DND-41 (cell line): ENCODE measurements around the gene RAPGEF5.
A peak's percentile ranks its signal among the peaks of the same experiment; 100 is the strongest.

Experiments used
- ATAC-seq: fragments of 200-7000 bp; cut with Tn5 transposase; 3 replicates; pipeline ENCODE4 v1.9.1; 2021; ENCODE audit warnings: low read depth; ENCODE audit not compliant: insufficient read depth
- DNase-seq: peaks from one replicate; pipeline ENCODE4 v3.0.0-alpha.2; 2020
- H2AFZ ChIP-seq: 2 replicates; pipeline ENCODE4 v1.6.0; 2012; ENCODE audit warnings: low read depth, low read length
- H3K27ac ChIP-seq: 2 replicates; pipeline ENCODE4 v1.5.1; 2012; ENCODE audit warnings: low read length, inconsistent platforms
- H3K27me3 ChIP-seq: fragments of 200-600 bp; sonication (generic); 2 replicates; pipeline ENCODE4 v1.6.0; 2012; ENCODE audit warnings: low read length, mild to moderate bottlenecking, inconsistent platforms; ENCODE audit not compliant: insufficient read depth, poor library complexity
- H3K36me3 ChIP-seq: 2 replicates; pipeline ENCODE4 v1.5.1; 2012; ENCODE audit warnings: low read length, inconsistent platforms; ENCODE audit not compliant: insufficient read depth
- H3K4me1 ChIP-seq: 2 replicates; pipeline ENCODE4 v1.5.1; 2012; ENCODE audit warnings: mild to moderate bottlenecking, low read length; ENCODE audit not compliant: insufficient read depth
- H3K4me2 ChIP-seq: 2 replicates; pipeline ENCODE4 v1.6.0; 2012; ENCODE audit warnings: mild to moderate bottlenecking, moderate library complexity, low read length, inconsistent platforms; ENCODE audit not compliant: insufficient read depth
- H3K4me3 ChIP-seq, 2 experiments: fragments of 200-600 bp in 1 of 2; shearing (Covaris generic) in 1 of 2; 2 replicates each; pipeline ENCODE4 v1.5.1; 2012 to 2016; ENCODE audit warnings: inconsistent platforms in 2 of 2, low read length in 2 of 2, mild to moderate bottlenecking in 2 of 2, low read depth in 1 of 2, moderate library complexity in 1 of 2
- H3K79me2 ChIP-seq: 2 replicates; pipeline ENCODE4 v1.6.0; 2012; ENCODE audit warnings: low read length, inconsistent platforms; ENCODE audit not compliant: insufficient read depth
- H3K9ac ChIP-seq: 2 replicates; pipeline ENCODE4 v1.6.0; 2012; ENCODE audit warnings: low read depth, mild to moderate bottlenecking, inconsistent platforms, low read length, moderate library complexity
- H3K9me3 ChIP-seq: 2 replicates; pipeline ENCODE4 v1.5.1; 2012; ENCODE audit warnings: low read length, moderate library complexity, mild to moderate bottlenecking, inconsistent platforms; ENCODE audit not compliant: insufficient read depth, severe bottlenecking
- H4K20me1 ChIP-seq: 2 replicates; pipeline ENCODE4 v1.6.0; 2012; ENCODE audit warnings: low read length; ENCODE audit not compliant: insufficient read depth
- EZH2 ChIP-seq: IDR thresholded peaks from 3 replicates; pipeline ENCODE4 v1.6.1; 2012; ENCODE audit warnings: borderline replicate concordance, low read depth, mild to moderate bottlenecking, moderate library complexity, low read length, inconsistent platforms; ENCODE audit not compliant: severe bottlenecking
- TF ChIP-seq, protein P1 (sequence below): IDR thresholded peaks from 2 replicates; pipeline ENCODE4 v1.5.1; 2012; ENCODE audit warnings: borderline replicate concordance, low read length, moderate library complexity, mild to moderate bottlenecking; ENCODE audit not compliant: poor library complexity, severe bottlenecking; ENCODE audit errors: extremely low read depth

Gene RAPGEF5

DNA sequence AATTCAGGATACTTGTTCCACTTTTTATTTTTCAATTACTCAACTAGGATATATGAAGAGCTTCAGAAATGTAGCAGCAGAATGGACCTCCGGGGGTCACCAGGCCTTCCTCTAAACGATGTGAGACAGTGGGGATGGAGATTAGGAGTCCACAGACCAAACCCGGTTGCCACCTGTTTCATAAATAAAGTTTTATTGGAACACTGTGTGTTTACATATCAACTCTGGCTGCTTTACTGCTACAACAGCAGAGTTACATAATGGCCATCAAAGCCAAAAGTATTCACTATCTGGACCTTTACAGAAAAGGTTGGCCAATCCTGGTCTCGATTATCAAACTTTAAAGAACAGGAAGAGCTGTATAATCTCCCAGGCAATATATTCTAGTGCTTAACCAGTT lies 30.8 kb downstream of the RAPGEF5 start:
- no peaks in the 10 kb centered on the region for H3K27me3 ChIP-seq
- ATAC-seq = no peak
- no peak overlapping the region for H2AFZ ChIP-seq
- H3K4me2 ChIP-seq = no peak overlapping the region
- peaks cover 34% of the 10 kb centered on the region; the same call in 1 of the 2 replicates for H3K4me1 ChIP-seq
- no peaks in the 10 kb centered on the region for H3K9me3 ChIP-seq
- no peak overlapping the region for H3K4me3 ChIP-seq
- no peak overlapping the region for H3K9ac ChIP-seq
- peaks cover 14% of the 10 kb centered on the region for H4K20me1 ChIP-seq
- no peak for DNase-seq
- no peak overlapping the region for H3K27ac ChIP-seq
- TF ChIP-seq, protein P1, sequence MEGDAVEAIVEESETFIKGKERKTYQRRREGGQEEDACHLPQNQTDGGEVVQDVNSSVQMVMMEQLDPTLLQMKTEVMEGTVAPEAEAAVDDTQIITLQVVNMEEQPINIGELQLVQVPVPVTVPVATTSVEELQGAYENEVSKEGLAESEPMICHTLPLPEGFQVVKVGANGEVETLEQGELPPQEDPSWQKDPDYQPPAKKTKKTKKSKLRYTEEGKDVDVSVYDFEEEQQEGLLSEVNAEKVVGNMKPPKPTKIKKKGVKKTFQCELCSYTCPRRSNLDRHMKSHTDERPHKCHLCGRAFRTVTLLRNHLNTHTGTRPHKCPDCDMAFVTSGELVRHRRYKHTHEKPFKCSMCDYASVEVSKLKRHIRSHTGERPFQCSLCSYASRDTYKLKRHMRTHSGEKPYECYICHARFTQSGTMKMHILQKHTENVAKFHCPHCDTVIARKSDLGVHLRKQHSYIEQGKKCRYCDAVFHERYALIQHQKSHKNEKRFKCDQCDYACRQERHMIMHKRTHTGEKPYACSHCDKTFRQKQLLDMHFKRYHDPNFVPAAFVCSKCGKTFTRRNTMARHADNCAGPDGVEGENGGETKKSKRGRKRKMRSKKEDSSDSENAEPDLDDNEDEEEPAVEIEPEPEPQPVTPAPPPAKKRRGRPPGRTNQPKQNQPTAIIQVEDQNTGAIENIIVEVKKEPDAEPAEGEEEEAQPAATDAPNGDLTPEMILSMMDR = no peak
- TF ChIP-seq EZH2 = no peak
- H3K36me3 ChIP-seq = peaks cover 11% of the 10 kb centered on the region; the same call in 1 of the 2 replicates
- peaks cover 100% of the 10 kb centered on the region for H3K79me2 ChIP-seq

DNA sequence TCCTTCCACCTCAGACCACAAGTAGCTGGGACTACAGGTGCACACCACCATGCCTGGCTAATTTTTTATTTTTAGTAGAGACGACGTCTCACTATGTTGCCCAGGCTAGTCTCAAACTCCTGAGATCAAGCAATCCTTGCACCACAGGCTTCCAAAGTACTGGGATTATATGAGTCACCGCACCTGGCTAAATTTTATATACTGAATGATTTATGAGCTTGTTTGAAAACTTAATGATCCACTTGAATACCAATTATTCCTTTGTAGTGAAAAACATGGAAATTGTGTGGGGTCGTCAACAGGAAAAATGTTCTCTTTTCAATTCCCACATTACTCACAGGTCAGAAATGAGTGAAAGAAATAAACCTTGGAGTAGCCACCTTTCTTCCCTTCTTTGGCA lies 31.3 kb downstream of the RAPGEF5 start:
- Histone ChIP-seq H3K9me3 (no peaks in the 10 kb centered on the region), H3K27ac (no peak overlapping the region), H3K9ac (no peak overlapping the region), H3K27me3 (no peaks in the 10 kb centered on the region), H3K79me2 (peaks cover 100% of the 10 kb centered on the region), H3K4me2 (no peak overlapping the region), H2AFZ (no peak overlapping the region), H3K4me3 (no peak overlapping the region), H3K36me3 (peaks cover 9% of the 10 kb centered on the region; the same call in 1 of the 2 replicates), H3K4me1 (peaks cover 34% of the 10 kb centered on the region; the same call in 1 of the 2 replicates), H4K20me1 (peaks cover 14% of the 10 kb centered on the region)
- ATAC-seq = no peak
- TF ChIP-seq EZH2 = no peak
- TF ChIP-seq, protein P1 = no peak
- no peak for DNase-seq

DNA sequence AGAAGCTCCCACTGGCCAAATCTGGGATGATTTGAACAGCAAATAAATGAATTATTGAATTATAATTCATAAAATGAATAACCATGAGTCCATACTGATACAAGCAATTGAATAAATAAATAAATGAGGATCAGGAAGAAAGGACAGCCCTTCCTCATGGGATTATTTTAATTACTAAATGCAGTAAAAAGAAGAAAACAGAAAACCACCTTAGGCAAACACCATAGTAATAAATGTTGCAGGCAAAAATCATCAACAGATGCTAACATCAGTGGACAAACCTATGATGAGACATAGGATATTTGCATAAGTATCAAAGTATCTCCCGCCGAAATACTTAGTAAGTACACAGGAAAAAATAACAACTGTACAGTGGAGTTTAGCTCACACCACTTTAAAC lies 33.2 kb downstream of the RAPGEF5 start:
- H3K4me3 ChIP-seq = no peak overlapping the region
- H3K36me3 ChIP-seq = 0 out of 2 replicates have a peak, but pooled peaks cover 3% of the 10 kb centered on the region
- H2AFZ ChIP-seq = no peak overlapping the region
- H3K79me2 ChIP-seq = peaks cover 100% of the 10 kb centered on the region
- H3K9ac ChIP-seq = no peak overlapping the region
- TF ChIP-seq, protein P1 = no peak
- no peak for TF ChIP-seq EZH2
- no peak for ATAC-seq
- H3K27me3 ChIP-seq = no peaks in the 10 kb centered on the region
- no peak for DNase-seq
- H3K4me1 ChIP-seq = peaks cover 24% of the 10 kb centered on the region; the same call in 1 of the 2 replicates
- H4K20me1 ChIP-seq = peaks cover 9% of the 10 kb centered on the region; the same call in 1 of the 2 replicates
- no peak overlapping the region for H3K4me2 ChIP-seq
- H3K27ac ChIP-seq = no peak overlapping the region
- no peaks in the 10 kb centered on the region for H3K9me3 ChIP-seq

DNA sequence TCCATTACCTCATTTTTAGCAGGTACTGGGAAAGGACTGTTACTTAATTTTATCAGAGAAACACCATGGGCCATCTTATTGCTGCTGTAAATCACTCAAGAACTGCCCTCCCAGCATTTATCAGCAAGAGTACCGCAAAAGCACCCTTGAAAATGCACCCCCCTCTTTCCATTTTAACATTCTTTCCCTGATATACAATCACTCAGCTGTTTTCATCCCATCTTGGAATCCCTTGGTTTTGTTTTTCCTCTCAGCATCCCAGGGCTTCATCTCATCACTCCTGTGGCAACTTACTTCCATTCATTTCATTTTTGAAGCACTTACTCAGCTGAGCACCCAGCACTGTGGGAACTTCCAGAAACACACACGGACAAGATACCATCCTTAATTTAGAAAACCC lies 36.5 kb downstream of the RAPGEF5 start:
- Histone ChIP-seq H3K27ac (peak overlapping the region; percentile 1; the same call in 1 of the 2 replicates), H3K79me2 (peaks cover 77% of the 10 kb centered on the region), H2AFZ (no peak overlapping the region), H3K4me3 (no peak overlapping the region), H4K20me1 (peaks cover 5% of the 10 kb centered on the region; the same call in 1 of the 2 replicates), H3K4me2 (no peak overlapping the region), H3K27me3 (no peaks in the 10 kb centered on the region), H3K9ac (no peak overlapping the region), H3K4me1 (peaks cover 24% of the 10 kb centered on the region; the same call in 1 of the 2 replicates), H3K36me3 (peaks cover 15% of the 10 kb centered on the region; the same call in 1 of the 2 replicates), H3K9me3 (no peaks in the 10 kb centered on the region)
- no peak for TF ChIP-seq EZH2
- TF ChIP-seq, protein P1 = no peak
- DNase-seq = no peak
- ATAC-seq = no peak
